ENCODE measurements around the gene ZRANB1. TPM values are rescaled to one million over a fixed set of nuclear protein-coding genes. Genes with fewer than 3 reads are reported as not detected.

The ZRANB1 gene
- total and polyA plus RNA-seq, 3 donors from 2014 or later = 37.9 to 46.7 (median 38.7) TPM

DNA sequence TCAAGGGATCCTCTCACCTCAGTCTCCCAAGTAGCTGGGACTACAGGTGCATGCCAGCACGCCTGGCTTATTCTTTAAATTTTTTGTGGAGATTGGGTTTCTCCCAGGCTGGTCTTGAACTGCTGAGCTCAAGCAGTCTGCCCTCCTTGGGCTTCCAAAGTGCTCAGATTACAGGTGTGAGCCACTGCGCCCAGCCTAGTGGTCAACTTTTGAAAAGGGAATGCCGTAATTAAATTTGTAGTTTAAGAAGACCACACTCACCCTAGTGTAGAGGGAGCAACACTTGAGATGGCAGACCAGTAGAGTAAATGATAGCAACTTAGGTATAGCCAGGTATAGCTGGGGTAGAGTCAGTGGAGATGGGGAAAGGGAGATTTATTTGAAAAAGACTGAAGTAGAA lies 17.6 kb downstream of the ZRANB1 start:
- 87 to 97% methylated on average over 3 of the region's 3 CpGs for WGBS, 2 donors
- TF ChIP-seq, protein P1, sequence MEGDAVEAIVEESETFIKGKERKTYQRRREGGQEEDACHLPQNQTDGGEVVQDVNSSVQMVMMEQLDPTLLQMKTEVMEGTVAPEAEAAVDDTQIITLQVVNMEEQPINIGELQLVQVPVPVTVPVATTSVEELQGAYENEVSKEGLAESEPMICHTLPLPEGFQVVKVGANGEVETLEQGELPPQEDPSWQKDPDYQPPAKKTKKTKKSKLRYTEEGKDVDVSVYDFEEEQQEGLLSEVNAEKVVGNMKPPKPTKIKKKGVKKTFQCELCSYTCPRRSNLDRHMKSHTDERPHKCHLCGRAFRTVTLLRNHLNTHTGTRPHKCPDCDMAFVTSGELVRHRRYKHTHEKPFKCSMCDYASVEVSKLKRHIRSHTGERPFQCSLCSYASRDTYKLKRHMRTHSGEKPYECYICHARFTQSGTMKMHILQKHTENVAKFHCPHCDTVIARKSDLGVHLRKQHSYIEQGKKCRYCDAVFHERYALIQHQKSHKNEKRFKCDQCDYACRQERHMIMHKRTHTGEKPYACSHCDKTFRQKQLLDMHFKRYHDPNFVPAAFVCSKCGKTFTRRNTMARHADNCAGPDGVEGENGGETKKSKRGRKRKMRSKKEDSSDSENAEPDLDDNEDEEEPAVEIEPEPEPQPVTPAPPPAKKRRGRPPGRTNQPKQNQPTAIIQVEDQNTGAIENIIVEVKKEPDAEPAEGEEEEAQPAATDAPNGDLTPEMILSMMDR (IDR thresholded peaks at IDR 0.05) = no peak
- TF ChIP-seq POLR2A (IDR thresholded peaks at IDR 0.05) = no peak
- intact Hi-C loops (cut with DNase I; ENCODE audit: low total_unique reads) = no loop called here

DNA sequence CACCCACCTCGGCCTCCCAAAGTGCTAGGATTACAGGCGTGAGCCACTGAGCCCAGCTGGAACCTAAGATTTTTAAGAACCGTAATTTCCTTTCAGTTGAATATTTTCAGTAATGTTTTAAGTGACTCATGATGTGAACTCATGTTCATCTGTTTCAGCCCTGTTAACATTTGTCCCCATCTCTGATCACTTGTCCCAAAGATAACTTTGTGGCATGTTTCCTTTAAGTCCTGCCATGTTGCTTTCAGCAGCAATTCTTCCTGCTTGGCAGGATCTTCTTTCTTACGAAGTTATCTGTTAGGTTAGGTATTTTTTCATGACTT lies 19.3 kb downstream of the ZRANB1 start:
- no peaks in the 10 kb centered on the region for H3K9me3 ChIP-seq
- no peak overlapping the region for H3K4me3 ChIP-seq
- H3K36me3 ChIP-seq (ENCODE audit: low read depth, missing control alignments) = no peaks in the 10 kb centered on the region
- TF ChIP-seq, protein P1 (IDR thresholded peaks at IDR 0.05) = no peak
- TF ChIP-seq POLR2A (IDR thresholded peaks at IDR 0.05) = no peak
- intact Hi-C loops (cut with DNase I; ENCODE audit: low total_unique reads) = no loop called here
- DNase-seq = no peak
- WGBS, 2 donors = 78 to 87% methylated on average over 4 of the region's 4 CpGs
- peaks cover 2% of the 10 kb centered on the region for H3K4me1 ChIP-seq
- H3K27ac ChIP-seq = no peak overlapping the region
- no peaks in the 10 kb centered on the region for H3K27me3 ChIP-seq

More for the DNA sequence above, 17.6 kb downstream of the ZRANB1 start:
- Histone ChIP-seq H3K36me3 (ENCODE audit: low read depth, missing control alignments) (no peaks in the 10 kb centered on the region), H3K27ac (no peak overlapping the region), H3K4me3 (no peak overlapping the region), H3K27me3 (no peaks in the 10 kb centered on the region), H3K9me3 (no peaks in the 10 kb centered on the region), H3K4me1 (peaks cover 5% of the 10 kb centered on the region)
- no peak for DNase-seq

- H3K4me3 ChIP-seq = no peak overlapping the region
- H3K4me1 ChIP-seq = peaks cover 2% of the 10 kb centered on the region
- intact Hi-C loops (cut with DNase I; ENCODE audit: low total_unique reads) = no loop called here
- H3K27me3 ChIP-seq = no peaks in the 10 kb centered on the region
- no peak overlapping the region for H3K27ac ChIP-seq
- DNase-seq = no peak
- H3K9me3 ChIP-seq = no peaks in the 10 kb centered on the region
- 89 to 90% methylated on average over 3 of the region's 3 CpGs for WGBS, 2 donors
- no peak for TF ChIP-seq POLR2A (IDR thresholded peaks at IDR 0.05)
- TF ChIP-seq, protein P1 (IDR thresholded peaks at IDR 0.05) = no peak
- H3K36me3 ChIP-seq (ENCODE audit: low read depth, missing control alignments) = no peaks in the 10 kb centered on the region
Observed at GRCh38 chr10:124962421-124962820, 20.5 kb downstream of the ZRANB1 start.

GRCh38 chr10:124963866-124964720 lies 22.2 kb downstream of the ZRANB1 start:
- Histone ChIP-seq H3K9me3 (no peaks in the 10 kb centered on the region), H3K27ac (no peak overlapping the region), H3K27me3 (no peaks in the 10 kb centered on the region), H3K4me3 (no peak overlapping the region), H3K36me3 (ENCODE audit: low read depth, missing control alignments) (no peaks in the 10 kb centered on the region), H3K4me1 (peaks cover 2% of the 10 kb centered on the region)
- TF ChIP-seq, protein P1 (IDR thresholded peaks at IDR 0.05) = no peak
- TF ChIP-seq POLR2A (IDR thresholded peaks at IDR 0.05) = no peak
- DNase-seq = no peak
- intact Hi-C loops (cut with DNase I; ENCODE audit: low total_unique reads) = no loop called here
- 81 to 87% methylated on average over 7 of the region's 7 CpGs for WGBS, 2 donors

- intact Hi-C loops (cut with DNase I; ENCODE audit: low total_unique reads) = no loop called here
- Histone ChIP-seq H3K4me1 (peaks cover 11% of the 10 kb centered on the region), H3K27ac (no peak overlapping the region), H3K4me3 (no peak overlapping the region), H3K9me3 (no peaks in the 10 kb centered on the region), H3K27me3 (no peaks in the 10 kb centered on the region), H3K36me3 (ENCODE audit: low read depth, missing control alignments) (no peaks in the 10 kb centered on the region)
- TF ChIP-seq, protein P1 (IDR thresholded peaks at IDR 0.05) = no peak
- TF ChIP-seq POLR2A (IDR thresholded peaks at IDR 0.05) = no peak
- DNase-seq = no peak
- 47 to 53% methylated on average over 5 of the region's 5 CpGs for WGBS, 2 donors
Observed at GRCh38 chr10:124966008-124966407, 24.1 kb downstream of the ZRANB1 start.

All from testis (tissue), 3 donors.